Stimulated activated CD8-positive, alpha-beta memory T cell treated with anti-CD3 and anti-CD28 coated beads, Interleukin-15, amount 100 ng/mL, for 24 hours (primary cell): Measurements from ENCODE around the gene SSH2.
"Not testable (repeated sequence)": the region's sequence is repeated elsewhere in the genome, so short reads cannot be mapped to it uniquely, and the experiment has no call there.

Source experiments
- DNase-seq: peaks from one replicate; pipeline ENCODE4 v3.0.0-alpha.2; 2020; ENCODE audit warnings: low read depth

SSH2 gene

GRCh38 chr17:29734640-29735039 is 195.4 kb downstream of the SSH2 start:
- DNase-seq, result no peak

- DNase-seq, result no peak
Observed at GRCh38 chr17:29733166-29733565, 196.9 kb downstream of the SSH2 start.

- DNase-seq, result no peak
Observed at GRCh38 chr17:29732613-29733012, 197.4 kb downstream of the SSH2 start.

GRCh38 chr17:29732209-29732608 is 197.8 kb downstream of the SSH2 start:
- no peak for DNase-seq

- no peak for DNase-seq
Observed at GRCh38 chr17:29731589-29731929, 198.5 kb downstream of the SSH2 start.

- DNase-seq, result no peak
Observed at GRCh38 chr17:29728490-29728889, 201.5 kb downstream of the SSH2 start.

- no peak for DNase-seq
Observed at GRCh38 chr17:29726715-29727252, 203.2 kb downstream of the SSH2 start.

- DNase-seq, result not testable (repeated sequence)
Observed at GRCh38 chr17:29725408-29725807, 204.6 kb downstream of the SSH2 start.

- DNase-seq, result no peak
Observed at GRCh38 chr17:29723278-29724047, 206.6 kb downstream of the SSH2 start.

- DNase-seq, result no peak
Observed at GRCh38 chr17:29722411-29723198, 207.4 kb downstream of the SSH2 start.

- no peak for DNase-seq
Observed at GRCh38 chr17:29720551-29720950, 209.5 kb downstream of the SSH2 start.

GRCh38 chr17:29719469-29719868 is 210.6 kb downstream of the SSH2 start:
- no peak for DNase-seq

- no peak for DNase-seq
Observed at GRCh38 chr17:29718446-29719039, 211.5 kb downstream of the SSH2 start.

- DNase-seq, result no peak
Observed at GRCh38 chr17:29717817-29718216, 212.2 kb downstream of the SSH2 start.

- DNase-seq, result no peak
Observed at GRCh38 chr17:29716566-29716965, 213.5 kb downstream of the SSH2 start.

- DNase-seq, result no peak
Observed at GRCh38 chr17:29715680-29716079, 214.3 kb downstream of the SSH2 start.

GRCh38 chr17:29714146-29714545 is 215.9 kb downstream of the SSH2 start:
- no peak for DNase-seq

GRCh38 chr17:29713626-29714025 is 216.4 kb downstream of the SSH2 start:
- DNase-seq, result no peak

- DNase-seq, result no peak
Observed at GRCh38 chr17:29711588-29712385, 218.2 kb downstream of the SSH2 start.

GRCh38 chr17:29710891-29711418 is 219.1 kb downstream of the SSH2 start:
- DNase-seq, result no peak

- DNase-seq, result no peak
Observed at GRCh38 chr17:29710520-29710884, 219.5 kb downstream of the SSH2 start.
